NCI-H2171 (cell line): ENCODE results near the gene FNDC3A.

ENCODE experiments used
- DNase-seq: peaks from one replicate; lab custom pipeline; 2025; lab: John Stamatoyannopoulos, UW

The FNDC3A gene, protein sequence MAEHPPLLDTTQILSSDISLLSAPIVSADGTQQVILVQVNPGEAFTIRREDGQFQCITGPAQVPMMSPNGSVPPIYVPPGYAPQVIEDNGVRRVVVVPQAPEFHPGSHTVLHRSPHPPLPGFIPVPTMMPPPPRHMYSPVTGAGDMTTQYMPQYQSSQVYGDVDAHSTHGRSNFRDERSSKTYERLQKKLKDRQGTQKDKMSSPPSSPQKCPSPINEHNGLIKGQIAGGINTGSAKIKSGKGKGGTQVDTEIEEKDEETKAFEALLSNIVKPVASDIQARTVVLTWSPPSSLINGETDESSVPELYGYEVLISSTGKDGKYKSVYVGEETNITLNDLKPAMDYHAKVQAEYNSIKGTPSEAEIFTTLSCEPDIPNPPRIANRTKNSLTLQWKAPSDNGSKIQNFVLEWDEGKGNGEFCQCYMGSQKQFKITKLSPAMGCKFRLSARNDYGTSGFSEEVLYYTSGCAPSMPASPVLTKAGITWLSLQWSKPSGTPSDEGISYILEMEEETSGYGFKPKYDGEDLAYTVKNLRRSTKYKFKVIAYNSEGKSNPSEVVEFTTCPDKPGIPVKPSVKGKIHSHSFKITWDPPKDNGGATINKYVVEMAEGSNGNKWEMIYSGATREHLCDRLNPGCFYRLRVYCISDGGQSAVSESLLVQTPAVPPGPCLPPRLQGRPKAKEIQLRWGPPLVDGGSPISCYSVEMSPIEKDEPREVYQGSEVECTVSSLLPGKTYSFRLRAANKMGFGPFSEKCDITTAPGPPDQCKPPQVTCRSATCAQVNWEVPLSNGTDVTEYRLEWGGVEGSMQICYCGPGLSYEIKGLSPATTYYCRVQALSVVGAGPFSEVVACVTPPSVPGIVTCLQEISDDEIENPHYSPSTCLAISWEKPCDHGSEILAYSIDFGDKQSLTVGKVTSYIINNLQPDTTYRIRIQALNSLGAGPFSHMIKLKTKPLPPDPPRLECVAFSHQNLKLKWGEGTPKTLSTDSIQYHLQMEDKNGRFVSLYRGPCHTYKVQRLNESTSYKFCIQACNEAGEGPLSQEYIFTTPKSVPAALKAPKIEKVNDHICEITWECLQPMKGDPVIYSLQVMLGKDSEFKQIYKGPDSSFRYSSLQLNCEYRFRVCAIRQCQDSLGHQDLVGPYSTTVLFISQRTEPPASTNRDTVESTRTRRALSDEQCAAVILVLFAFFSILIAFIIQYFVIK

DNA sequence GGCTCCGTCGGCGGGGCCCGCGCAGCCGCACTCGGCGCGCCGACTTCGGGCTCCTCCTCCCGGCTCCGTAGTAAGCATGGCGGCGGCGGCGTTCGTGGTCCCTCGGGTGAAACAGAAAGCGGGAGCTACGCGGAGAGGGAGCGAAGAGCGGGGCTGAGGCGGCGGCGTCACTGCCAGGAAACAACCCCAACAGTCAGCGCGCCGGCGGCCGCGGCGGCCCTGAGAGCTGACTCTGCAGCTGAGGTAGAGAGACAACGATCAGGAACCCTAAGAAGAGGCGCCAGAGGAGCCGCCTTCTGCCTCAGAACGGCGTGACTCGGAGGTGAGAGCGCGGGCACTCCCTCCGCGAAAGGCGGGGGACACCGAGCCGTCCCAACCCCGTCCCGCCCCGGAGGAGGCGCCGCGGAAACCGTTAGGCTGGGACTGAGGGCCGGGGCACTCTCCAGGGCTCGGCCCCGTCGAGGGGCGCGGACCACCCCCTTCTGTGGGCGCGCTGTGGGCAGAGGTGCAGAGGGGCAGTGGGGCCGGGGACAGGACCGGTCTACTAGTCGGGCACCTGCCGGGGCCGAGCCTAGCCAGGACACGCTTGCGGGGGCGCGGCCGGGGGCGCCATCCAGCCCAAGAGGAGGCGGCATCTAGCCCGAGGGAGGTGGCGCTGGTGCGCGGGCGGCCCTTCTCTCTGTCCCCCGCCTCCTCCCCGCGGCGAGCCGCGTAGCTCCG lies at the start of gene FNDC3A:
TSS of gene FNDC3A (plus strand) at position 57 of the 720 bp plus-strand sequence. CDS start 30,279 bp downstream, outside the sequence.
- peak; percentile 82 for DNase-seq

DNA sequence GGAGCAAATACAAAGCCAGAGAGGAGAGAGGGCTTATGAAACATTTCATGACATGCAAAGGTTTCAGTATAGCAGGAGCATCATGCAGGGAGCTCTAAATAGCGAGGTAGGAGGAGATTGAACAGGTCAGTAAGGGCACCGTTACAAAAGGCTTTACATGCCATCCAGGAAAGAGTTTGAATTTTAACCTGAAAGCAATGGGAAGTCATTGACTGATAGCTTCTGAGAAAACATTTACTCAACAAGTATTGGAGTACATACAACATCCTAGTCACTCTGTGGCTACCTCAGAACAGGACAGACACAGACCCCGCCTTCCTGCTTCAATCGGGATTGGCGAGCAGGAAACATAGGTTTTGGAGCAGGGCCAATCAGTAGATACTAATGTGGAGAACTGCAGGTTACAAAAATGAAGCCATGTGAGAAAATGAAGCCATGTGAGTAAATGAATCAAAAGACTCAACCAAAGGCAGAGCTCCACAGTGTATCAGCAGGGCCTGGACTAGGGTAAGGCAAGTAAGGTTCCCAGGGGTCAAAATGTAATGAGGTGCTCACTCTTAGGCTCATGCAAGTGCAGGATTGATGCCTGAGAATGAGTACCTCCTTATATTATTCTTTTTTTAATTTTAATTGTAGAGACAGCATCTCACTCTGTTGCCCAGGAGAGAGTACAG lies 46.8 kb upstream of the FNDC3A start:
- DNase-seq, result no peak

DNA sequence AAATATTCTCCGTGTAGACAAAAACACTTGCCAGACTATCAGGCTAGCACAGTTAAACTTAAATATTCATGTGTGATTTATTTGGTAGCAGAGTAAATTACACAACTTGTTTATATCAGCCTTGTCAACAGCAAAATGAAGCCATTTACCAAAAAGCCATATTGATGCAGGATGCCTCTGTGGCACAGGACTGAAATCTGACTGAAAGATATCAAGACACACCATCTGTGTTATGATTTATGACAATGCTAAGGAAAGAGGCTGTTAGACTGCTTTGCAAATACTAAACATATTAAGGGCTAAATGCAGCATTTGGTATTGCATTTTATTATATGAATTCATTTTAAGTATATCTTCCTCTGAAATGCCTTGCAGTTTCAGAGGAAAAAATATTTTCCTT lies 44.8 kb upstream of the FNDC3A start:
- no peak for DNase-seq

DNA sequence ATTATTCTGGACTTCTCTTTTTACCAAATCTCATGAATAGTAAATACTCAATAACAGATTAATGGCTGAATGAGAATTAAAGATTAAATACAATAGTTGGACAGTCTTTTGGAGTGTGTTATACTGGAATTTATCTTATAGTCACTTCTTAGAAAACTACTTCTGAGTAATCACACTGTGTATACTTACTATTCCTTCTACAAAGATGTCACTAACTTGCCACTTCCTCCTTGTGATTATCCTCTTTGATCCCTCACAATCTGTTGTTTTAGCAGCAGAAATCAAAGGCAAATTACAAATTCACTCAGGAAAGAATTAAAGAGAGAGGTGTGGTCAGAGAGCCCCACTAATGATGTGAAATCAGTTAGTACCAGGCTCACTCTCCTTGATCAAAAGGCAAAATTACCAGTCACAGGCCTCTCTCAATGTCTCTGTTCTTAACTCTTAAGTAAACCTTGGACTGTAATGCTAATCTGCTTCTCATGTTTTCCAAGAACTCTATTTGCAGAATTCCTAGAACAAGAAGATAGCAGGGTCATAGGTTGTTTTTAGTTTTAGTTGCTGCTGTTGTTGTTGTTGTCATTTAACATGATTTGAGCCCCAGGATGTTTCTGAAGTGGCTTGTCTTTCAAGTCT lies 37.3 kb upstream of the FNDC3A start:
- DNase-seq, result no peak

DNA sequence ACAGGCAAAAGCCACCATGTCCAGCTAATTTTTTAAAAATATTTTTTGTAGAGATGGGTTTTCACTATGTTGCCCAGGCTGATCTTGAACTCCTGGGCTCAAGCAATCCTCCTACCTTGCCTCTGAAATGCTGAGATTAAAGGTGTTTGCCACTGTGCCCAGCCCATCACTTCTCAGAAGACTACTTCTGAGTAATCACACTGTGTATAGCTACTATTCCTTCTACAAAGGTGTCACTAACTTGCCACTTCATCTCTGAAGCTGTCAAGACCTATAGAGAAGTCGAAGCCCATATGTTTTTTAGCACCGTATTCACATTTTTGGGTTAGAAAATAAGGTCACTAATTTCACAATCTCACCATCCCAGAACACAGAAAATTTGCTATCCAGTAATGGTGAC lies 36.0 kb upstream of the FNDC3A start:
- no peak for DNase-seq

DNA sequence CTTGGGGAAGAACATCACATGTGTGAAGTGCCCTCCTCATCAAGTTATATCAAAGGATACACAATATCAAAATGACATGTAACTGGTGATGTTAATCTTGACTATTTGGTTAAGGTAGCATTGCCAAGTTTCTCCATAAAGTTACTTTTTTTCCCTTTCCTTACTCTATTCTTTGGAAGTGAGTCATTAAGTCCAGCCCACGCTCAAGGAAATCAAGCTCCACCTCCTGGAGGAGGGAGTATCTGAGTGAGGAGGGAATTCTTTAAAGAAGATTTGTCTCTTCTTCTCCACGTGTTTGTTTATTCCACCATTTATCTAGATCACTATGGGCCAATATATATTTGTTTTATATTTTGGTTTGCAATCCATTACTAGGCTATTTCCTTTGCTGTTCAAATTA lies 33.6 kb upstream of the FNDC3A start:
- no peak for DNase-seq

DNA sequence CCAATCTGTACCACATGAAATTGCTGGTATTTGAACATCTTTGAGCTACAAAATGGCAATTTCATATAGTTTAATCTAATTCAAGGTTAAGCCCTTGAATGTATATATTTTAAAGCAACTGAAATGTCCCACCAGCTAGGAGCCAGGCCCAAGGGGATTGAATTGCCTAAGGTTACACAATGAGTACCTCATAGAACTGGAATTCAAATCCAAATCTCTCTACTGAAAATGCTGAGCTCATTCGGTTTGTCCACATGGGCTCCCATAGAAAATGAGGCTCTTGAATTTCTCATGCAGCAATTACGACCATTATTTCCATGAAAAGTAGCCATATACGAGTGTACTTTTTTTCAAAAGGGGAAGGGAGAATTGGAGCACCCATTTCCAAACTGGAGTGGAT lies 31.5 kb upstream of the FNDC3A start:
- DNase-seq, result no peak

DNA sequence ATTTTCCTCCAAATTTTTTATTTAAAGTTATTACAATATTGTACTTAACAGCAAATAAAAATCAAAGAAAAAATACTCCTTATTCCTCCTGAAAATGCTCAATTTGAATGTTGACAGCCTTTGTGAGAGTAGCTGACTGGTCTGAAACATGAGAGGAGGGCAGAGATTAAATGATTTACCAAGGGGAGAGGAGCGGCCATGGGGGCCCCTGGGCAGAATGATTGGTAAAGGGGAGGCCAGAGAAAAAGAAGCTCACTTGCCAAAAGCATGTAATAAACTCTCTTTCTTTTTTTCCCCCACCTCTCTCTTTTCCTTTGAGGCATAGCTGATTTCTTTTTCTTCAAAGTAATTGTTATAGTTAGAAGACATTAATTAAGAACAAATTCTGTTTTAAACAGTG lies 30.1 kb upstream of the FNDC3A start:
- DNase-seq, result no peak

DNA sequence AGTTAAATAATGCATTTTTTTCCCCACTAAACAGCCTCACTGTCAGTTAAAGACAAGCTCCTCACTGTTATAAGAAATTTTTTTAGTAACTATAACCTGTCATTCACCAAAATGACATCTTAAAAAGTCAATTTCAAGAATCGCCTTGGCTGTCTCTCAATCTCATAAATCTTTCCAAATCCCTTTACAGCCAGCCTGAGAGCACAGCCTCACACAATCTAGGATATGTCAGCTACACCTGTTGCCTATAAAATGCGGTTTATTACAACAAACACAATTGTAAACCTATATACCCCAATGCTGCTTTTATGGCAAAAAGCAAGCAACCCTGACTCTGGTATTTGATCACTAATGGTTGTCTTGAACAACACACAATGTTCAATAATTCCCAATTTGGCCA lies 29.5 kb upstream of the FNDC3A start:
- DNase-seq, result no peak

DNA sequence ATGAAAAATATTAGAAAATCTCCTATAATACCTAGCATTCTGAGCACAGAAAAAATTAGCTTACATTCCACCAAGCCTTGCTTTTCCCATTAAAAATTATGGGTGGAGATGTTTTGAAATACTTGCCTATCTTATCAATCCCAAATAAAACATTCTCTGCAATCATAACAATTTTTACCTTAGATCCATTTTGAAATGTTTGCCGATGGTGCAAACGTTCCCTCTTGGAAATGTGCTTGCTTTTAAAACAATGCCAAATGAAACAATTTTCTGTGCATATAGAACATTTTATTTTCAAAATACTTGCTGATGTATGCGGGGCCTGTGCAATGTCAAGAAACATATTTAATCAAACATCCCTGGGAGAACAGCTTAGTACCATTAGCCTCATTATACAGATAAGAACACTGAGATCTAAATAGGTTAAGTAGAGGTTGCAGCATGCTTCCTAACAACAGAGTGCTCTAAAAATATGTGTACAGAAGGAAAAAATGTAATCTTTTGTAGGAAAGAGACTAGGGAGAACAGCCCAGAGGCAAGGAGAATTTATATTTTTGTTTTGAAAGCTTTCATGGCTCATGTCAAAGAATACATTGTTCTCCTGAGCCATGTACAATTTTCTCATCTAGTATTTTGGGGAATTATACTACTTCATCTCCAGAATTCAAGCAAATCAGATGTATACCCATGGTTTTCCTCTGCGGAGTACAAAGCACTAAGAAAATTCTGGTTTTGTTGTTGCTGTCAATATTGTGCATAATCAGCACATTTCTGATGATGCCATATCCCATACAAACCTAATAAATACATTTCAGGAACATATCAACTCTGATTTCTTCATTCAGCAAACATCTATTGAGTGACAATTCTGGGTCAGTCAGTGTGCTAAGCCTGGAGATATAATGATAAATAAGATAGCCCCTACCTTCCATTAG lies 25.9 kb upstream of the FNDC3A start:
- DNase-seq, result no peak

DNA sequence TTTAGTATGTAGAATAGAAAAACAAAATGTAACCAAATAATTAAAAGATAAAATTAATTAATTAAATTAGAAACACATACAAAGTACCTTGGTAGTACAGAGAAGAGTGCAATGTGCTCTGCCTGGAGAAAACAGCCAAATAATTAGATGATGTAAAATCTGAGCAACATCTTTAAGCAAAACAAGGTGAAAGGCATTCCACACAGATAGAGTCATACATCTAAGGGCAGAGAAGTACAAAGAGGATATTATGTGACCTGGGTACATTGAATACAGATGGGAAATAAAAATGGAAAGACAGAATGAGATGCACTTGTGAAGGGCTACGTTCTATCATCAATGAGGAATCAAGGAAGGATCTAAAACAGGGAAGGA lies 25.2 kb upstream of the FNDC3A start:
- no peak for DNase-seq

DNA sequence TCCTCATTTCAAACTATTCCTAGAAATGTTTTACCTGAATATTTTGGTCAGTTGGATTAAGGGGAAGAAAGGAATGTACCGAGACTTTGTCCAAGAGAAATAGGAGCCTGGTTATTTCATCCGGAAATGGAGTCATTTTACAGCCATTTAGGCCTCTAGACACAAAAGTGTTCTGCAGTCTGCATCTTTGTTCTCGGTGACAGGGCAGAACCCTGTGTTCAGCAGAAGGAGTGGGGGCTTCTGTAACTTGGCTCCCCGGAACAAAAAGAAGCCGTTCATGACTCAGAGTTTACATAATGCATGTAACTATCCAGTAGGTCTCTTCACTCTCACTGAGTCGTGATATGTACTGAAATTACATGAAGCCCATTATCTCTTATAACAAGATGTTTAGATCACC lies 21.6 kb upstream of the FNDC3A start:
- no peak for DNase-seq

DNA sequence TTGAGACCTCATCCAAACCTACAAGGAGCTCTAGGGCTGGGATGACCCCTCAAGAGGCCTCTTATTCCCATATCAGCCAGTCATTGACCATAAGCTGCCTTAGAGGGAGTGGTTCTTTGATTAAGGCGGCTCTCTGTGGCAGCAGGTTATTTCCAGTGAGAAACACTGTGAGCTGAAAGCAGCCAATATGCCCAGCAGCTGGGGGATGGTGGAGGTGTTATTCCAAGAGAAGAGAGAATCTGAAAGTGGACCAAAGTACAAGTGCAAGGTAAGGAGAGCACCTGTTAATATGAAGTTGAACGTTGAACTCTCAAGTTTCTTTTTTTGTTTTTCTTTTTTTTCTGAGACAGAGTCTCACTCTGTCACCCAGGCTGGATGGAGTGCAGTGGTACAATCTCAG lies 20.2 kb upstream of the FNDC3A start:
- no peak for DNase-seq

DNA sequence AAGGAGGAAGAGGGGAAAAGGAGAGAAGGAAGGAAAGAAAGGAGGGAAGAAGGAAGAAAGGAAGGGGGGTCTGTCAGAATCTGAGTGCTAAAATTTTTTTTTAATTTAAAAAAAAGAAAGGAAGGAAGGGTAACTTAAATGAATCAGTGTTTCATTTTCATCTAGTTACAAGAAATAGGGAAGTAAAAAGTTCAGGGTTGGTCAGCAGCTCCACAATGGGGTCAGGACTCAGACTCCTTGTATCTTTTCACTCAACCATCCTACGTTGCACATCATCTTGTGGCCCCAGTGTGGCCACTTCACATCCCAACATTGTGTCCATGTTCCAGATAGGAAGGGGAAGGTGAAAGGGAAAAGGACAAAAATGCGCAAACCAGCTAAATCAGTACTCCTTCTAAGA lies 14.3 kb upstream of the FNDC3A start:
- no peak for DNase-seq

DNA sequence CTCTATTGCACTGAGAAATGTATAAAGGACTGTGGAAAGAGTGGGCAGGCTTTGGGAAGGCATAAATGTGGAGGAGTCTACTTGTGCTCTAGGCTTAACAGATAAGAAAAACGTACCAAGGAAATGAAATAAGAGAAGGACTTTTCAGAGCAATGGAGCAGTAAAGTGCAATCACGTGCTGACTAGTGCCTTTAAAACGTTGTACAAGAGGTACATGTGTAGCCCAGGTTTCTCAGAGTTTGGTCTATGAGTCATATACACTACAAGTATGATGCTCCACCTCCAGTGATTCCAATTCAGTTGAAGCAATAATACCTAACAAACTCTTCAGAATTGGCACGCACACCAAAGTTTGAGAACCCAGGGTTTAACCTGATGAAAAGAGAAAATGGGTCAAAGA lies 13.4 kb upstream of the FNDC3A start:
- DNase-seq, result no peak

DNA sequence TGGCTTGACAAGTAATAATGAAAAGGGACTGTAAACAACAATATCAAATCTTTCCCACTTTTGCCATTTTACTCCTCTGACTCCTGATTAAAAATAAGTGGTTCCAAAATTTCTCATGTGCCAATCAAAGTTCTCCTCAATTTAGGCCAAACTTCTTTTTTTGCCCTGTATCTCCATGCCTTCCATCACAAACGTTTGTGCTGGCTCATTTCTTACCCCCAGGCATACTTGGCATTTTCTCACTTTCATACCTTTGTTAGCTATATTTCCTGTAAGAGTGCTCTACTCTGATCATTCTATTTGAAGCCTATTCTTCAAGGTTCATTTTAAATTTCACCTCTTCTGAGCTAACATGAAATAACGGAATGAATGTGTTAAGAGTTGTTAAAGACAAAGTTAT lies 10.0 kb upstream of the FNDC3A start:
- no peak for DNase-seq

DNA sequence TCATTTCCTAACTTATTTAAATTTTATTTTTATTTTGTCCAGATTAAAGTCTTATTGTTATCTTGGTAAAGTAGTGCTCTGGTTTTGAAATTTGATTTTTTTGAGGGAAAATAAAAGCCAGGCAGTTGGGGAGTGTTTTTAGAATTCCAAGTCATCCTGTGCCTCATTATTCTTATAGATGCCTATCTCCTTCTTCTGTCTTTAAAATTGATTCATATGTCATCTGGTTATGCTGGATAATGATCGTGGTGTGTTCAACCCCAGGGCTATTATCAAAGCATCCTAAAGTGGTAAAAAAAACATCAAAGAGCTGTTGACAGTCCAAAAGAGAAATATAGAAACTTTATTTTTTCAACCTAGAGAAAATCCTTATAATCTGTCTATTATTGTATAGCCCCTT lies 6.0 kb upstream of the FNDC3A start:
- DNase-seq, result no peak

DNA sequence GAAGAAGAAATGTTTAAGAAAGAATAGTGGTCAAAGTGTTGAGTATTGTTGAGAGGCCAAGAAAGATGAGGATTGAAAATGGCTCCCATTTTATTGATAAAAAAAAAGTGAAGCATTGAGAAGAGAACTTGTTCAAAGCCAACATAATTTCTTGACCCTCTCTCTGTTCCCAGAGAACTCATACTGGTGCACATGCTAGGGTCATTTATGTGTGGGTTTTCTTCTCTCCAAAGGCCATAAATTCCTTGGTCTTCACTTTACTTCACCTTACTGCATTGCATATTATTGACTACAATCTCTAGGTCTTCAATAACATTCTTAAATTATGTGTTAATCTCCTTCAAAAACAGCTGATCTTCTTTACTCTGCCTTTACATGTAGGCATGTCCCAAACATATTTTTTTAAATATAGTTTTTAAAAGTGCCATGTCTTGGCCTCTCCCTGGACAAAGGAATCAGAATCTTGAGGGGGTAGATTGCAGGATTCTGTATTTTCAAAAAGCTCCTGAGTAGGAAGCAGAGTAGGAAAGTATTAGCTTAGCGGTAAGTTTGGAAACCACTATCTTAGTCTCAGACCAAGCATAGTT lies 1.8 kb upstream of the FNDC3A start:
- DNase-seq, result no peak

DNA sequence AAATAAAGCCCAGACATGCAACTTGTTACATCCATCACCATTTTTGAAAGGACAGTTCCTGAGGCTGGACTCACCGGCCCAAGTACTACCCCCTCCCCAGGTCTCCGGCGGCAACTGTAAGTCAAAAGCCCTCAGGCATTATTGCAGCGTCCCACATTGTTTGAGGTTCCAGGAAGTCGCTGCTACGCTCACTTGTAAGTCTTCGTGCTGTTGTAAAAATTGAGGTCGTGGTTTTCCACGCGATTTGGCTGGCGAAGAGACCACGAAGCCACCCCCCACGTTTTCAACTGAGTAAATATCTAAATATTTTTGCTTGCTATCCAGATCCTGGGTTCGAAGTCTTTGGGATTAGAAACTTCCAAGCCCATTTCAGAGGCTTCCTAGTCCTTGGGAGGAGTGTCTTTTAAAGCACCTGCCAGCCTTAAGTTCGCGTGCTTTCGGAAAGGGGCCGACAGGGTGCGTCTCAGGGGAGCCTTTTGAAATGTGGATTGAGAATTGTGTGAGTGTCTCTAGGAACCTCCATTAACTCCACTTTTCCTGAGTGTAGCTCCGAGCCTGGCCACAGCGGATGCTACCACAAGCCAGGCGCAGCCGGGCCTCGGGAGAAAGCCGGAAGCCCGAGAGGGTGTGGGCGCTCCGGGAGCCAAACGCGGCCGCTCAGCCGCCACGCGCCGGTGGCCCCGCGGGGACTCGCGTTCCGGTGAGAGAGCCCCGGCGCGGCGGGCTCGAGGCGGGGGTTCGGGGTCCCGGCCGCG lies 434 bp upstream of the FNDC3A start:
- DNase-seq, result peak; percentile 75
